H1 (cell line): ENCODE results near the gene HSD17B3. TPM values are rescaled to one million over a fixed set of nuclear protein-coding genes. Genes with fewer than 3 reads are reported as not detected.

Experiments used
- CBX5 ChIP-seq: fragments of 300-800, 300-1000 bp; sonication (generic); IDR thresholded peaks from 2 replicates; pipeline ENCODE4 v1.7.1; 2016; ENCODE audit warnings: antibody characterized with exemption, low read length, low read depth
- CHD1 ChIP-seq: IDR thresholded peaks from 2 replicates; pipeline ENCODE4 v1.6.1; 2012; ENCODE audit warnings: low read depth, low read length, improper control_type of control experiment
- CHD2 ChIP-seq: IDR thresholded peaks from 2 replicates; pipeline ENCODE4 v1.6.1; 2012; ENCODE audit warnings: low read length, improper control_type of control experiment
- CHD7 ChIP-seq: fragments of 300-600 bp; sonication (generic); IDR thresholded peaks from 2 replicates; pipeline ENCODE4 v1.7.1; 2012; ENCODE audit warnings: low read length, moderate library complexity, mild to moderate bottlenecking, inconsistent platforms; ENCODE audit not compliant: insufficient replicate concordance
- EZH2 ChIP-seq: fragments of 200-600 bp; sonication (generic); IDR thresholded peaks from 2 replicates; pipeline ENCODE4 v1.7.1; 2012; ENCODE audit warnings: low read depth, mild to moderate bottlenecking, moderate library complexity, low read length, inconsistent platforms; ENCODE audit not compliant: severe bottlenecking
- FOSL1 ChIP-seq: IDR thresholded peaks from 2 replicates; pipeline ENCODE4 v1.6.1; 2011; ENCODE audit warnings: mild to moderate bottlenecking, low read depth, low read length, moderate library complexity; ENCODE audit not compliant: insufficient read depth
- RXRA ChIP-seq: IDR thresholded peaks from 2 replicates; pipeline ENCODE4 v1.6.1; 2011; ENCODE audit warnings: low read depth, mild to moderate bottlenecking, low read length, moderate library complexity; ENCODE audit not compliant: insufficient read depth
- SP4 ChIP-seq: IDR thresholded peaks from 2 replicates; pipeline ENCODE4 v1.6.1; 2012; ENCODE audit warnings: low read length, inconsistent platforms
- TBP ChIP-seq: IDR thresholded peaks from 2 replicates; pipeline ENCODE4 v1.6.1; 2011; ENCODE audit warnings: low read depth, low read length, improper control_type of control experiment
- ZNF274 ChIP-seq: IDR thresholded peaks from 2 replicates; pipeline ENCODE4 v1.7.0; 2012; ENCODE audit warnings: low read length, borderline replicate concordance; ENCODE audit errors: extremely low read depth
- polyA plus RNA-seq, 7 experiments: library from polyadenylated mRNA; depleted of rRNA in 3 of 7; stranded (reverse) in 5 of 7; unstranded in 2 of 7; fragments of >200 nt in 5 of 7; fragments of 200-250 nt in 2 of 7; gene quantifications; 1 replicate in 5 of 7; 2 replicates in 1 of 7; 4 replicates in 1 of 7; pipeline versions ENCODE4 v1.2.1 to v1.2.3, GENCODE V29; 2011 to 2013; ENCODE audit warnings: missing spikeins in 2 of 7, mixed read lengths in 2 of 7
- total RNA-seq: library from RNA; stranded (reverse); fragmentation: NEBNext Ultra II Directional; extraction: Animal tissue kit (Norgen Biotek cat#: 25700); gene quantifications from 2 replicates; pipeline ENCODE4 v1.2.1, GENCODE V29; 2021

The HSD17B3 gene
- total and polyA plus RNA-seq, 2 of the 8 experiments (the other 6 are each of a cell fraction or from before 2014, with no cell fraction given), result not detected

- TF ChIP-seq CHD7, result no peak
- TF ChIP-seq CBX5, result no peak
- TF ChIP-seq RXRA, result no peak
- TF ChIP-seq CHD2, result 0 out of 2 replicates have a peak, but pooled peaks have one; percentile 57
- TF ChIP-seq CHD1, result no peak
- TF ChIP-seq EZH2, result no peak
- no peak for TF ChIP-seq FOSL1
- TF ChIP-seq ZNF274, result no peak
- TF ChIP-seq TBP, result no peak
- no peak for TF ChIP-seq SP4
These were observed 84.0 kb downstream of the HSD17B3 start (continued) for GRCh38 chr9:96217754-96218693.
